T-helper 1 cell treated with Interleukin-12 subunit alpha and Interleukin-12 subunit beta and Interleukin-4 antibody, amounts not matched to agents 30 μg/mL and 1 μg/mL, for 36 hours (primary cell): ENCODE results near the gene SF3B1.
"Not testable (repeated sequence)": the region's sequence is repeated elsewhere in the genome, so short reads cannot be mapped to it uniquely, and the experiment has no call there.

Experiments used
- H3K27ac Mint-ChIP-seq: one replicate; pipeline ENCODE4 v1.8.0; 2021; ENCODE audit warnings: mild to moderate bottlenecking, mixed read lengths
- H3K27me3 Mint-ChIP-seq: one replicate; pipeline ENCODE4 v1.8.0; 2021; ENCODE audit warnings: low read depth, mixed read lengths
- H3K36me3 Mint-ChIP-seq: one replicate; pipeline ENCODE4 v1.8.0; 2021; ENCODE audit warnings: low read depth, mixed read lengths
- H3K4me1 Mint-ChIP-seq: one replicate; pipeline ENCODE4 v1.8.0; 2021; ENCODE audit warnings: low read depth, mixed read lengths
- H3K4me3 Mint-ChIP-seq: one replicate; pipeline ENCODE4 v1.8.0; 2021; ENCODE audit warnings: mild to moderate bottlenecking, moderate library complexity, mixed read lengths
- H3K9me3 Mint-ChIP-seq: one replicate; pipeline ENCODE4 v1.8.0; 2021; ENCODE audit warnings: mixed read lengths

The SF3B1 gene

DNA sequence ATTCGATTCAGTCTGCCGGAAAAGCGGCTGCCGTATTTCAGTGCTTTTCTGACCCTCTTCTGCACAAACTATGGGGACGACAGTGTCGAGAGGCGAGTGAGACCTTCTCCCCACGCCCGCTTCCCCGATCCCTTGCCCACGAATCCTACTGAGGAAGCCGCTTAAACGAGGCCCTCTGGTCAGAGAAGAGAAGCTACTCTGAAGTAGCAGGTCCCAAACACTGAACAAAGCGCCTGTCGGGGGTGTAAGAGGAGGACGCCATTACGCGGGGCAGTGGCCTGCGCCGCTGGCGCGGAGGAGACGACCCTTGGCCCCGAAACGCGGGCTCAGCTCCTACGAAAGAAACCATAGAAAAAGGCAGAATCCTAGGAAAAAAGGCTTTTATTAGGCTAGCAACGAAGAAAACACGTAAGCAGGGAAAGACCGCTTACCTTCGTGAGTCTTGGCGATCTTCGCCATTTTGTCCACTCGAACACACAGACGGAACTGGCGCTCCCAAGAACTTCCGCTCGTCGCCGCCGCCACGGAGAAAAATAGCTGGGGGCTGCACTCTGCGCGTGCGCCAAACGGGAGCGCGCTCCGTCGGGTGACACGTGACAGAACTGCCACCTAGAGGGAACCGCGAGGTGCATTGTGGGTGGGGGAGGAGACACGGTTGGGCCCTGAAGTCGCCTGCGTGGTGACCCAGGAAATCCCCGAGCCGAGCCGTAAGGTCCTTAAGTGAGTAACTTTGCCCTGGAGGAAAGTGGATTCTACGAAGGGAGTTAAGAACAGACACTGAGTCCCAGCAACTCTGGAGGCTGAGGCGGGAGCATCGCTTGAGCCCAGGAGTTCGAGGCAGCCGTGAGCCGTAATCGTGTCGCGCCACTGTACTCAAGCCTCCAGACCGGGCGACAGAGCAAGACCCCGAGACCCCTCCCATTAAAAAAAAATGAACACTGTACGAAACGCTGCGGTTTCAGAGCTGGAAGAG, at the start of gene SF3B1:
Gene SF3B1 (minus strand): TSS at position 488 of the 973 bp plus-strand sequence. CDS start 29 bp downstream, at position 459.
- Mint-ChIP-seq H3K27me3 (no peaks in the 10 kb centered on the region), H3K9me3 (no peaks in the 10 kb centered on the region), H3K4me1 (peaks cover 31% of the 10 kb centered on the region), H3K4me3 (peak within 1 kb of the TSS; percentile 88), H3K27ac (peak within 1 kb of the TSS; percentile 100), H3K36me3 (peaks cover 13% of the 10 kb centered on the region)

GRCh38 chr2:197484248-197484647, 49.4 kb upstream of the SF3B1 start:
- not testable (repeated sequence) for H3K9me3 Mint-ChIP-seq, H3K27ac Mint-ChIP-seq, H3K27me3 Mint-ChIP-seq, H3K4me3 Mint-ChIP-seq, H3K4me1 Mint-ChIP-seq
- H3K36me3 Mint-ChIP-seq = peaks cover 52% of the 10 kb centered on the region

DNA sequence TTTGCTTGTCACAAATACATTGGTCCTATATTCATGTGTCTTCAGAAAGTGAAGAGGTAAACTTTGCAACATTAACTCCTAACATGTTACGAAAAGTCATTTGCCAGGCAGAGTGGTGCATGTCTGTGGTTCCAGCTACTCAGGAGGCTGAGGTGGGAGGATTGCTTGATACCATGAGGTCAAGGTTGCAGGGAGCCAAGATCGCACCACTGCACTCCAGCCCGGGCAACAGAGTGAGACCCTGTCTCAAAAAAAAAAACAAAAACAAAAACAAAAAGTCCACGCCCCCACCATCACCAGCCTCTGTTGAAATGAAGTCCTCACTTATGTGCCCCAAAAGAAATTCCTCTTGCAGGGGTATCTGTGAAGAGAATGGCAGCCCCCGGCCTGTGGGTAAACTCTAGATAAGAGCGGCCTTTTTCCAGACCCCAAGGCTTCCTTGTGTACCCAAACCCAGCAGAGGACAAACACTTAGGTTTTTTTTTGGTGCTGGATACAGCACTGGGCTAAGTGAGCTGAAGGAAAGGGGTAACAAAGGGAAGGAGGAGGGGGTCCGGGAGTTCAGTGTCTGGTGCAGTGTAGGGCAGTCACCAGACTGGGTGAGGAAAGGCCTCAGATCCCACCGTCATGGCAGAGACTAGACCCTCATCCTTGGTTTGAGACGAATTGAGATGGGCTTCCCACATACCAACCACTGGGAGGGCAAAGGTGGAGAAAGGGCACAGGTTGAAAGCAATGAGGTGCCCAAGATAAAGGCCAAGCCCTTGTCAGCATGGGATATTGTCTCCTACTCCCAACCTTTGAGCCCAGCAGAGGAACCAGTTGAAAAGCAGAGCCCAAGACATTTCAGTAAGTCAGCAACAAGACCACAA, 45.6 kb upstream of the SF3B1 start:
- Mint-ChIP-seq H3K4me3 (no peak overlapping the region), H3K9me3 (peaks cover 6% of the 10 kb centered on the region), H3K27me3 (no peaks in the 10 kb centered on the region), H3K36me3 (peaks cover 43% of the 10 kb centered on the region), H3K4me1 (peaks cover 6% of the 10 kb centered on the region), H3K27ac (no peak overlapping the region)

- Mint-ChIP-seq H3K36me3 (peaks cover 38% of the 10 kb centered on the region), H3K27ac (no peak overlapping the region), H3K4me1 (peaks cover 6% of the 10 kb centered on the region), H3K4me3 (no peak overlapping the region), H3K27me3 (no peaks in the 10 kb centered on the region), H3K9me3 (no peaks in the 10 kb centered on the region)
Observed at GRCh38 chr2:197477797-197478196, 43.0 kb upstream of the SF3B1 start.

- H3K27ac Mint-ChIP-seq = no peak overlapping the region
- no peaks in the 10 kb centered on the region for H3K9me3 Mint-ChIP-seq
Observed at GRCh38 chr2:197472166-197472565, 37.3 kb upstream of the SF3B1 start.

DNA sequence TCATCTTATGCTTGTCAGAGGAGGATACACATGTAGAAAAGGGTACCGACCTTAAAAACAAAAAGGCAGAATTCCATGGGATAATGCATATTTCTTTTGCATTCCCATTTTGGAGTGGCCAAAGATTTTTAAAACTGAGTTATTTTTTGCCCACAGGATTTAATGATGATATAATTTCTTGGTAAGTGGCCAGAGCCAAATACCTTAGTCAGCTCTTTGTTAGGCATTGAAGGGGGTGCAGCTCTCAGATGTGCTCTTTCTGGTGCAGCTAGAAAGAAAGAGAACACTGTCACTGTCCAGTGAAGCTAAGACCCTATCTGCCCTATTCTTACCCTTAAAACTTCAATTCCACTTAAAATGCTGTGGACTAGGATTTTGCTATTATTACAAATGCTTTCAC, 29.3 kb upstream of the SF3B1 start:
- Mint-ChIP-seq H3K27me3 (no peaks in the 10 kb centered on the region), H3K9me3 (no peaks in the 10 kb centered on the region), H3K27ac (no peak overlapping the region), H3K4me1 (peaks cover 10% of the 10 kb centered on the region), H3K4me3 (no peak overlapping the region), H3K36me3 (peaks cover 26% of the 10 kb centered on the region)

More at GRCh38 chr2:197472166-197472565, 37.3 kb upstream of the SF3B1 start:
- H3K36me3 Mint-ChIP-seq = peaks cover 29% of the 10 kb centered on the region
- H3K4me1 Mint-ChIP-seq = peaks cover 5% of the 10 kb centered on the region
- H3K27me3 Mint-ChIP-seq = no peaks in the 10 kb centered on the region
- H3K4me3 Mint-ChIP-seq = no peak overlapping the region

GRCh38 chr2:197461057-197461456, 26.2 kb upstream of the SF3B1 start:
- Mint-ChIP-seq H3K4me3 (no peak overlapping the region), H3K27me3 (no peaks in the 10 kb centered on the region), H3K27ac (no peak overlapping the region), H3K9me3 (no peaks in the 10 kb centered on the region), H3K4me1 (peaks cover 17% of the 10 kb centered on the region), H3K36me3 (peaks cover 21% of the 10 kb centered on the region)

GRCh38 chr2:197460649-197461048, 25.8 kb upstream of the SF3B1 start:
- Mint-ChIP-seq H3K4me1 (peaks cover 16% of the 10 kb centered on the region), H3K4me3 (no peak overlapping the region), H3K9me3 (no peaks in the 10 kb centered on the region), H3K27me3 (no peaks in the 10 kb centered on the region), H3K27ac (no peak overlapping the region), H3K36me3 (peaks cover 21% of the 10 kb centered on the region)

GRCh38 chr2:197455428-197455827, 20.6 kb upstream of the SF3B1 start:
- no peak overlapping the region for H3K27ac Mint-ChIP-seq
- no peak overlapping the region for H3K4me3 Mint-ChIP-seq
- no peaks in the 10 kb centered on the region for H3K27me3 Mint-ChIP-seq

GRCh38 chr2:197454923-197455322, 20.1 kb upstream of the SF3B1 start:
- Mint-ChIP-seq H3K4me1 (peaks cover 34% of the 10 kb centered on the region), H3K36me3 (peaks cover 7% of the 10 kb centered on the region), H3K4me3 (peak overlapping the region; percentile 95), H3K9me3 (no peaks in the 10 kb centered on the region), H3K27ac (peak overlapping the region; percentile 96), H3K27me3 (no peaks in the 10 kb centered on the region)

More at GRCh38 chr2:197455428-197455827, 20.6 kb upstream of the SF3B1 start:
- peaks cover 34% of the 10 kb centered on the region for H3K4me1 Mint-ChIP-seq
- peaks cover 9% of the 10 kb centered on the region for H3K36me3 Mint-ChIP-seq
- no peaks in the 10 kb centered on the region for H3K9me3 Mint-ChIP-seq

DNA sequence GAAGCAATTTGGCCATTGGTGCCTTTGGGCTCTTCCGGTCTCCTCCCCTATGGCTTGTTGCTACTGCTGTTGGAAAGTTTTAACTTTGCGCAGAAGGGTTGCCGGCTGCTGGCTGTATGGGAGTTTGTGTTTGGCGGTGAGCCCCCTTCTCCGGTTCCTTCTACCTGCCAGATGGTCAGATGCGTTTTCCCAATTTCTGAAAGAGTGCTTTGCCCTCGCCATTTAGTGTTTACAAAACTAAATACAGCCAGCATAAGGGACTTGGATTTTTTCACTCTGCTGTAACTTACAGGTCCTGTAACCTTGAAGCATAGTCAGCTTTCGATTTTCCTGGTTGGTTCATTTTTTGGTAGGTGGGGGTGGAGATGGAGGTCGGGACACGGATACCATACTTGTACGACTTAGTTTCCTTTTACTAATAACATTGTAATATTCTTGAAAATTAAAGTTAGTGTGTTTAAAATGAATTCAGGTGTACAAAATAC, 19.1 kb upstream of the SF3B1 start:
- Mint-ChIP-seq H3K9me3 (no peaks in the 10 kb centered on the region), H3K4me1 (peaks cover 25% of the 10 kb centered on the region), H3K27me3 (no peaks in the 10 kb centered on the region), H3K36me3 (peaks cover 4% of the 10 kb centered on the region), H3K4me3 (peak overlapping the region; percentile 95), H3K27ac (peak overlapping the region; percentile 96)

DNA sequence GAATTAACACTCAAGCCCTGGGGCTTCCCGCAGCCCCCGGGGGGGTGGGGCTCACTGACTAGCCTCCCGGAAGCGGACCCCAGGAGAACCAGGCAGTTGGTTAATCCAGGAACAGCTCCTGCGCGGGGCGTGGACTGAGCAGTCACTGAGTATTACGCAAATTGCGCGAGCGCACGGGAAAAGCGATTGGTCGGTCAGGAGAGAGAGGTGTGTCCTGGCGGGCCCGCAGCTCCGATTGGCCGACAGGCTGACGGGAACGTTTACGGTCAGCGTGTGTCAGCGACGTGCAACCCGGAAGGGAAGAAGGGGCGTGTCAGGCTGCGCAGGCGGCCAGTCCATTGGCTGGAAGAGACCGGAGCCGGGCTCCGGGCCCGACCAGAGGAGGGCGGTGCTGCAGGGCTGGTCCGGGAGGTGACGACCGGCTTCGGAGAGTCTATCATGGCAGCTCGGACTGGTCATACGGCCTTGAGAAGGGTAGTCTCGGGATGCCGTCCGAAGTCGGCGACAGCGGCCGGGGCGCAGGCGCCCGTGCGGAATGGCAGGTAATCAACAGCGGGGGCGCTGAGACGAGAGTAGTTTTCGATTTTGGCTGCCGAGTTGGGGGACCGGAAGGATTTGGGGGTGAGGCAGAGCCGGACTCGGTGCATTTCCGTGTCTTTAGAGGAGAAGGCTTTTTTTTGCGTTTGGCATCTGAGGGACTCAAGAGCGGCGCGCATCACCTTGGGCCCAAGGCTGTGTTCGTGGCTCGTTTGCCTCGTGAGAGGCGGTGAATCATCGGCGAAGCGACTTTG, 18.5 kb upstream of the SF3B1 start, which contains the start of gene COQ10B:
Gene COQ10B (plus strand): TSS at position 430 of the 791 bp plus-strand sequence. CDS start 9 bp downstream, at position 439.
- H3K36me3 Mint-ChIP-seq = peaks cover 4% of the 10 kb centered on the region
- peaks cover 24% of the 10 kb centered on the region for H3K4me1 Mint-ChIP-seq
- no peaks in the 10 kb centered on the region for H3K27me3 Mint-ChIP-seq
- H3K9me3 Mint-ChIP-seq = no peaks in the 10 kb centered on the region
- H3K27ac Mint-ChIP-seq = peak within 1 kb of the TSS; percentile 96
- peak within 1 kb of the TSS; percentile 95 for H3K4me3 Mint-ChIP-seq

GRCh38 chr2:197452754-197453122, 17.9 kb upstream of the SF3B1 start:
- H3K9me3 Mint-ChIP-seq = no peaks in the 10 kb centered on the region
- H3K4me3 Mint-ChIP-seq = peak overlapping the region; percentile 95
- H3K4me1 Mint-ChIP-seq = peaks cover 22% of the 10 kb centered on the region
- H3K27me3 Mint-ChIP-seq = no peaks in the 10 kb centered on the region
- H3K36me3 Mint-ChIP-seq = peaks cover 4% of the 10 kb centered on the region
- peak overlapping the region; percentile 96 for H3K27ac Mint-ChIP-seq

GRCh38 chr2:197450935-197451358, 16.1 kb upstream of the SF3B1 start:
- H3K4me1 Mint-ChIP-seq = peaks cover 18% of the 10 kb centered on the region
- not testable (repeated sequence) for H3K4me3 Mint-ChIP-seq, H3K9me3 Mint-ChIP-seq, H3K36me3 Mint-ChIP-seq, H3K27ac Mint-ChIP-seq, H3K27me3 Mint-ChIP-seq
